HUDEP-2 (cell line): ENCODE measurements around the gene URM1.
A peak's percentile ranks its signal among the peaks of the same experiment; 100 is the strongest.

Experiments used
- DNase-seq, 76 experiments: peaks; one replicate each; lab custom pipeline; 2025; ENCODE audit not compliant: unreplicated experiment in 76 of 76; lab: John Stamatoyannopoulos, UW

The URM1 gene

GRCh38 chr9:128344931-128345605 lies 26.1 kb upstream of the URM1 start:
- no peak for DNase-seq

- DNase-seq: no peak
These were observed 22.0 kb upstream of the URM1 start for GRCh38 chr9:128349125-128349524.

- DNase-seq: no peak
These were observed 21.4 kb upstream of the URM1 start for GRCh38 chr9:128349772-128350171.

GRCh38 chr9:128355451-128355850 lies 15.7 kb upstream of the URM1 start:
- DNase-seq: no peak

GRCh38 chr9:128358090-128358489 lies 13.1 kb upstream of the URM1 start:
- no peak for DNase-seq

GRCh38 chr9:128358861-128359260 lies 12.3 kb upstream of the URM1 start:
- DNase-seq: no peak

- peak in 2 of 76 experiments; percentile 10 to 13 for DNase-seq
These were observed 10.3 kb upstream of the URM1 start for GRCh38 chr9:128360826-128361225.

- no peak for DNase-seq
These were observed 9.7 kb upstream of the URM1 start for GRCh38 chr9:128361296-128361985.

GRCh38 chr9:128361986-128362646 lies 9.1 kb upstream of the URM1 start:
- peak in 66 of 76 experiments; percentile 5 to 70 (median 48) for DNase-seq

- DNase-seq: no peak
These were observed 8.4 kb upstream of the URM1 start for GRCh38 chr9:128362774-128363173.

GRCh38 chr9:128365525-128365924 lies 5.6 kb upstream of the URM1 start:
- DNase-seq: no peak

GRCh38 chr9:128369024-128369706 lies 2.0 kb upstream of the URM1 start:
- no peak for DNase-seq

GRCh38 chr9:128370367-128370751 lies 815 bp upstream of the URM1 start:
- peak in 1 of 76 experiments; percentile 8 for DNase-seq

- peak in 3 of 76 experiments; percentile 29 to 40 (median 36) for DNase-seq
These were observed 500 bp downstream of the URM1 start for GRCh38 chr9:128371630-128372117.

GRCh38 chr9:128372188-128372641 lies 1.0 kb downstream of the URM1 start:
- DNase-seq: peak in 71 of 76 experiments; percentile 10 to 78 (median 55)

- DNase-seq: peak in 9 of 76 experiments; percentile 2 to 41 (median 7)
These were observed 1.6 kb downstream of the URM1 start for GRCh38 chr9:128372784-128373183.

GRCh38 chr9:128374221-128374675 lies 3.1 kb downstream of the URM1 start:
- no peak for DNase-seq

- no peak for DNase-seq
These were observed 4.7 kb downstream of the URM1 start for GRCh38 chr9:128375865-128376264.

GRCh38 chr9:128382261-128382660 lies 11.1 kb downstream of the URM1 start:
- DNase-seq: no peak

- no peak for DNase-seq
These were observed 12.0 kb downstream of the URM1 start for GRCh38 chr9:128383007-128383753.
